GM10248 (cell line): ENCODE data around the gene KIRREL3.

ENCODE experiments used
- CTCF ChIA-PET: fragments of 300-600 bp; sonication (Branson Sonifier 250); formaldehyde crosslinking; extraction: SDS; loops from one replicate; lab custom pipeline; 2021; ENCODE audit warnings: antibody characterized with exemption; lab: Yijun Ruan, JAX
- POLR2A ChIA-PET: fragments of 350-650 bp; sonication (Branson Sonifier 250); formaldehyde crosslinking; extraction: SDS; loops from one replicate; lab custom pipeline; 2020; ENCODE audit warnings: antibody characterized with exemption; lab: Yijun Ruan, JAX
- DNase-seq: peaks from one replicate; pipeline ENCODE4 v3.0.0; 2012; ENCODE audit errors: extremely low spot score
- CTCF ChIP-seq: IDR thresholded peaks from 2 replicates; pipeline ENCODE4 v1.5.1; 2012; ENCODE audit warnings: mild to moderate bottlenecking, low read depth; ENCODE audit errors: extremely low read depth, missing control alignments, control extremely low read depth

Gene KIRREL3

GRCh38 chr11:126527651-126528050 lies 472.9 kb downstream of the KIRREL3 start:
- POLR2A ChIA-PET = no interaction called here
- CTCF ChIA-PET = interaction anchor here (1.5 kb wide), 1 partner anchor 28 kb away, joined by 3 read pairs; no protein-coding TSS in a partner anchor
- no peak for TF ChIP-seq CTCF
- DNase-seq = no peak

- ChIA-PET CTCF (no interaction called here), POLR2A (no interaction called here)
- no peak for TF ChIP-seq CTCF
- DNase-seq = no peak
These were observed 474.1 kb downstream of the KIRREL3 start for GRCh38 chr11:126526471-126526870.

GRCh38 chr11:126525702-126526101 lies 474.9 kb downstream of the KIRREL3 start:
- no peak for TF ChIP-seq CTCF
- POLR2A ChIA-PET = no interaction called here
- DNase-seq = no peak
- CTCF ChIA-PET = no interaction called here

- ChIA-PET CTCF (no interaction called here), POLR2A (no interaction called here)
- TF ChIP-seq CTCF = no peak
- DNase-seq = no peak
These were observed 475.4 kb downstream of the KIRREL3 start for GRCh38 chr11:126525216-126525615.

GRCh38 chr11:126523441-126524205 lies 476.9 kb downstream of the KIRREL3 start:
- no peak for TF ChIP-seq CTCF
- DNase-seq = no peak
- ChIA-PET CTCF (interaction anchor here (1.5 kb wide), 2 partner anchors 9 to 43 kb away, joined by 3 to 10 read pairs; no protein-coding TSS in a partner anchor), POLR2A (no interaction called here)

GRCh38 chr11:126522606-126523005 lies 478.0 kb downstream of the KIRREL3 start:
- DNase-seq = no peak
- ChIA-PET POLR2A (no interaction called here), CTCF (interaction anchor here (1.5 kb wide), 2 partner anchors 10 to 42 kb away, joined by 3 to 10 read pairs; no protein-coding TSS in a partner anchor)
- TF ChIP-seq CTCF = no peak

- DNase-seq = no peak
- ChIA-PET CTCF (interaction anchor here (1.5 kb wide), 1 partner anchor 42 kb away, joined by 10 read pairs; no protein-coding TSS in a partner anchor), POLR2A (no interaction called here)
- no peak for TF ChIP-seq CTCF
These were observed 478.4 kb downstream of the KIRREL3 start for GRCh38 chr11:126522152-126522551.
